Loucy (cell line): ENCODE results near the gene MYO1E.

ENCODE experiments used
- EZH2phosphoT487 ChIP-seq: fragments of 200-600 bp; IDR thresholded peaks from 2 replicates; pipeline ENCODE4 v1.6.1; 2018; ENCODE audit warnings: antibody characterized with exemption, mild to moderate bottlenecking, moderate library complexity, borderline replicate concordance
- TF ChIP-seq, protein P1 (sequence below): fragments of 200-600 bp; sonication (generic); conservative IDR thresholded peaks from 2 replicates; pipeline ENCODE4 v1.5.1; 2014; ENCODE audit warnings: mild to moderate bottlenecking, antibody characterized with exemption, low read length

DNA sequence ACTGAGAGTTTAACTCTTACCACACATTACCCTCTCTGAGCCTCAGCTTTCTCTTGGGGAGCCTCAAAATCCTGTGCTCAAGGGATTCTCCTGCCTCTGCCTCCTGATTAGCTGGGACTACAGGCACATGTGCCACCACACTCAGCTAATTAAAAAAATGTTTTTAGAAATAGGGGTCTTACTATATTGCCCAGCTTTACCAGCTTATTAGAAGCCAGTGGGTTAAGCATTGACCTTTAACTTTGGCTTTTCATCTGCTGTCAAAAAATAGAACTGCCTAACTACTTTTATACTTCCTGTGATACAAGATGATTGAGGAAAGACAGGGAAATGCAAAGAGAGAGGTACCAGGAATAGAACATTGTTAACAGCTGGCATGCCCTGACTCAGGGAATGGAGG lies 27.3 kb downstream of the MYO1E start:
- TF ChIP-seq, protein P1, sequence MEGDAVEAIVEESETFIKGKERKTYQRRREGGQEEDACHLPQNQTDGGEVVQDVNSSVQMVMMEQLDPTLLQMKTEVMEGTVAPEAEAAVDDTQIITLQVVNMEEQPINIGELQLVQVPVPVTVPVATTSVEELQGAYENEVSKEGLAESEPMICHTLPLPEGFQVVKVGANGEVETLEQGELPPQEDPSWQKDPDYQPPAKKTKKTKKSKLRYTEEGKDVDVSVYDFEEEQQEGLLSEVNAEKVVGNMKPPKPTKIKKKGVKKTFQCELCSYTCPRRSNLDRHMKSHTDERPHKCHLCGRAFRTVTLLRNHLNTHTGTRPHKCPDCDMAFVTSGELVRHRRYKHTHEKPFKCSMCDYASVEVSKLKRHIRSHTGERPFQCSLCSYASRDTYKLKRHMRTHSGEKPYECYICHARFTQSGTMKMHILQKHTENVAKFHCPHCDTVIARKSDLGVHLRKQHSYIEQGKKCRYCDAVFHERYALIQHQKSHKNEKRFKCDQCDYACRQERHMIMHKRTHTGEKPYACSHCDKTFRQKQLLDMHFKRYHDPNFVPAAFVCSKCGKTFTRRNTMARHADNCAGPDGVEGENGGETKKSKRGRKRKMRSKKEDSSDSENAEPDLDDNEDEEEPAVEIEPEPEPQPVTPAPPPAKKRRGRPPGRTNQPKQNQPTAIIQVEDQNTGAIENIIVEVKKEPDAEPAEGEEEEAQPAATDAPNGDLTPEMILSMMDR = no peak
- TF ChIP-seq EZH2phosphoT487 = no peak
